ENCODE data around the gene SSBP3. TPM values are rescaled to one million over a fixed set of nuclear protein-coding genes. Genes with fewer than 3 reads are reported as not detected.
"Not testable (repeated sequence)": the region's sequence is repeated elsewhere in the genome, so short reads cannot be mapped to it uniquely, and the experiment has no call there.

Gene SSBP3
- total RNA-seq, 2 experiments from 2014 or later: 16.5 to 44.9 TPM

GRCh38 chr1:54390655-54391054 lies 15.5 kb downstream of the SSBP3 start:
- intact Hi-C loops (cut with micrococcal nuclease; ENCODE audit: unreplicated experiment): no loop called here
- no peak overlapping the region for H3K4me3 ChIP-seq (ENCODE audit: low read depth, low read length, poor library complexity, severe bottlenecking)
- no peaks in the 10 kb centered on the region for H3K9me2 ChIP-seq (ENCODE audit: insufficient read depth, low read length)
- TF ChIP-seq EZH2phosphoT487 (IDR thresholded peaks at IDR 0.05; ENCODE audit: borderline replicate concordance, low read depth, low read length) (no peak), CTCF (conservative IDR thresholded peaks at IDR 0.05; ENCODE audit: low read length) (no peak)
- 0 out of 2 replicates have a peak, but pooled peaks cover 5% of the 10 kb centered on the region for H3K79me2 ChIP-seq (ENCODE audit: insufficient read depth, low read depth, low read length)
- no peak overlapping the region for H3K27ac ChIP-seq (ENCODE audit: low read depth, low read length, poor library complexity, severe bottlenecking)
- CTCF ChIA-PET (ENCODE audit: unreplicated experiment): no interaction called here
- DNase-seq (ENCODE audit: low spot score): no peak
- no peaks in the 10 kb centered on the region for H4K20me1 ChIP-seq (ENCODE audit: insufficient read depth, low read length)
- H3K4me1 ChIP-seq (ENCODE audit: insufficient read depth, low read length, poor library complexity, severe bottlenecking): no peaks in the 10 kb centered on the region
- POLR2A ChIA-PET: no interaction called here
- H3K4me2 ChIP-seq (ENCODE audit: low read length): no peak overlapping the region
- no TSS peak for BruUV-seq (replicated peaks)
- peaks cover 51% of the 10 kb centered on the region for H3K36me3 ChIP-seq (ENCODE audit: insufficient read depth, low read length)
- no peak overlapping the region for H2AFZ ChIP-seq (ENCODE audit: low read length)
- H3K9me3 ChIP-seq (ENCODE audit: low read length): no peaks in the 10 kb centered on the region

GRCh38 chr1:54389608-54390007 lies 16.6 kb downstream of the SSBP3 start:
- H4K20me1 ChIP-seq (ENCODE audit: insufficient read depth, low read length); H3K9me3 ChIP-seq (ENCODE audit: low read length); H3K79me2 ChIP-seq (ENCODE audit: insufficient read depth, low read depth, low read length); BruUV-seq (replicated peaks); H3K9me2 ChIP-seq (ENCODE audit: insufficient read depth, low read length); H3K27ac ChIP-seq (ENCODE audit: low read depth, low read length, poor library complexity, severe bottlenecking); H3K4me1 ChIP-seq (ENCODE audit: insufficient read depth, low read length, poor library complexity, severe bottlenecking); H2AFZ ChIP-seq (ENCODE audit: low read length); H3K4me3 ChIP-seq (ENCODE audit: low read depth, low read length, poor library complexity, severe bottlenecking); DNase-seq (ENCODE audit: low spot score); CTCF ChIA-PET (ENCODE audit: unreplicated experiment); intact Hi-C loops (cut with micrococcal nuclease; ENCODE audit: unreplicated experiment); H3K4me2 ChIP-seq (ENCODE audit: low read length); POLR2A ChIA-PET: not testable (repeated sequence)
- peaks cover 46% of the 10 kb centered on the region for H3K36me3 ChIP-seq (ENCODE audit: insufficient read depth, low read length)

- DNase-seq (ENCODE audit: low spot score): no peak
- no peaks in the 10 kb centered on the region for H3K9me3 ChIP-seq (ENCODE audit: low read length)
- no peak overlapping the region for H2AFZ ChIP-seq (ENCODE audit: low read length)
- no peaks in the 10 kb centered on the region for H3K79me2 ChIP-seq (ENCODE audit: insufficient read depth, low read depth, low read length)
- no peak overlapping the region for H3K27ac ChIP-seq (ENCODE audit: low read depth, low read length, poor library complexity, severe bottlenecking)
- no peak overlapping the region for H3K4me3 ChIP-seq (ENCODE audit: low read depth, low read length, poor library complexity, severe bottlenecking)
- no peaks in the 10 kb centered on the region for H3K4me1 ChIP-seq (ENCODE audit: insufficient read depth, low read length, poor library complexity, severe bottlenecking)
- ChIA-PET POLR2A (interaction anchor here (1.4 to 1.9 kb wide), 2 partner anchors 11 to 19 kb away, joined by 4 to 5 read pairs; partner anchors contain the start of gene SSBP3), CTCF (ENCODE audit: unreplicated experiment) (no interaction called here)
- TF ChIP-seq EZH2phosphoT487 (IDR thresholded peaks at IDR 0.05; ENCODE audit: borderline replicate concordance, low read depth, low read length): no peak
- peaks cover 31% of the 10 kb centered on the region for H3K36me3 ChIP-seq (ENCODE audit: insufficient read depth, low read length)
- H4K20me1 ChIP-seq (ENCODE audit: insufficient read depth, low read length): no peaks in the 10 kb centered on the region
- BruUV-seq (replicated peaks): TSS peak; percentile 21
- no peak overlapping the region for H3K4me2 ChIP-seq (ENCODE audit: low read length)
- intact Hi-C loops (cut with micrococcal nuclease; ENCODE audit: unreplicated experiment): no loop called here
- no peaks in the 10 kb centered on the region for H3K9me2 ChIP-seq (ENCODE audit: insufficient read depth, low read length)
These were observed 18.8 kb downstream of the SSBP3 start for GRCh38 chr1:54387419-54387818.

- DNase-seq (ENCODE audit: low spot score): no peak
- no peaks in the 10 kb centered on the region for H3K79me2 ChIP-seq (ENCODE audit: insufficient read depth, low read depth, low read length)
- POLR2A ChIA-PET: interaction anchor here (1.5 kb wide), 1 partner anchor 9 kb away, joined by 4 read pairs; no protein-coding TSS in a partner anchor
These were observed 20.5 kb downstream of the SSBP3 start for GRCh38 chr1:54385727-54386022.

More at GRCh38 chr1:54385727-54386022, 20.5 kb downstream of the SSBP3 start:
- intact Hi-C loops (cut with micrococcal nuclease; ENCODE audit: unreplicated experiment): no loop called here
- BruUV-seq (replicated peaks): no TSS peak
- H2AFZ ChIP-seq (ENCODE audit: low read length): no peak overlapping the region
- no peaks in the 10 kb centered on the region for H4K20me1 ChIP-seq (ENCODE audit: insufficient read depth, low read length)
- H3K36me3 ChIP-seq (ENCODE audit: insufficient read depth, low read length): peaks cover 20% of the 10 kb centered on the region
- H3K4me1 ChIP-seq (ENCODE audit: insufficient read depth, low read length, poor library complexity, severe bottlenecking): peaks cover 7% of the 10 kb centered on the region
- H3K27ac ChIP-seq (ENCODE audit: low read depth, low read length, poor library complexity, severe bottlenecking): no peak overlapping the region
- H3K9me2 ChIP-seq (ENCODE audit: insufficient read depth, low read length): no peaks in the 10 kb centered on the region
- no peak overlapping the region for H3K4me3 ChIP-seq (ENCODE audit: low read depth, low read length, poor library complexity, severe bottlenecking)
- TF ChIP-seq EZH2phosphoT487 (IDR thresholded peaks at IDR 0.05; ENCODE audit: borderline replicate concordance, low read depth, low read length) (no peak), CTCF (conservative IDR thresholded peaks at IDR 0.05; ENCODE audit: low read length) (peak; percentile 42; the same call in 1 of the 2 replicates)
- CTCF ChIA-PET (ENCODE audit: unreplicated experiment): no interaction called here
- H3K9me3 ChIP-seq (ENCODE audit: low read length): no peaks in the 10 kb centered on the region
- H3K4me2 ChIP-seq (ENCODE audit: low read length): no peak overlapping the region
